Measurements from ENCODE around the gene RGS19.

RGS19 gene

DNA sequence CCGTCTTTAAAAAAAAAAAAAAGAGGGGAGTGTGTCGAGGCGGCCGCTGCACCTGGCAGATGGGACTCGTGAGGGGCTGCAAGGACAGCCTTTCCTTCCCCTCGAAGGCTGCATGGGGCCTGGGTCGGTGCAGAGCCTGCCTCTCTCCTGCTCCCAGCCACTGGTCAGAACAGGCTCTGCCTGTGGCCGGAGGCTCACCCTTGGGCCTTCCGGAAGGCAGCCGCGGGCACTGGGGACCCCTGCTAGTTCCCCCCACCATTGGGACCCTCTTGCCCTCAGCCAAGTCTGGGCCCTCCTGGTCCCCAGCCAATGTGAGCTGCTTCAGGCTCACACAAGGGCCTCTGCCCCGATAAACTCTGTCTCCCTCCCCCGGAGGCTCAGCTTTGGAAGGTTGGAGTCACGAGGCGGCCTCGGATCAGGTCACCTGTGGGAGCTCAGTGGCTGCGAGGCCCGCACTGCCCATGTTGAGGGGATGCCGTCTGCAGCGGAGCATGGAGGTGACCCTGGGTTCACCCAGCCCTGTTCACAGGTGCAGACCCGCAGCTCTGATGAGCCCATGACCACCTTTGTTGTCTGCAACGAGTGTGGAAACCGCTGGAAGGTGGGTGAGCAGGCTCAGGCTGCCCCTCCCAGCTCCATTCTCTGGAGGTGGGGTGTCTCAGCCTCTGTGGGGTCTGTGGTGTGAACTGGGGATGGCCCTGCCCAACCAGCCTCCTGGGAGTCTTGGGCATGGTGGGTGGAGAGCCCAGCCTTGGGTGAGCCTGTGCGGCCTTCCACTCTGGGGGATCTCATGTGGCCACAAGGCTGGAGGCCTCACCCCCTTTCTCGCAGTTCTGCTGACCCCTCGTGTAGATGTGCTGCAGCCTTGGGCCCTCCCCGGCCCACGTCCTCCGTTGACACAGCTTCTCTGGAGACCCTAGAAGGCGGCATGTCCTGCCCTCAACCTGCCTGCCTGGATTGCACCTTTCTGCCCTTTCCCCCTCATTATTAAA is 7.7 kb downstream of the RGS19 start:
- no peaks in the 10 kb centered on the region for H3K9me3 ChIP-seq (ENCODE audit: control insufficient read depth, low read depth, low read length)
- no peaks in the 10 kb centered on the region for H3K27me3 ChIP-seq (ENCODE audit: control insufficient read depth, insufficient read depth, low read length)
- no peak overlapping the region for H3K27ac ChIP-seq (ENCODE audit: low read length)
- H3K4me3 ChIP-seq (ENCODE audit: low read length), result no peak overlapping the region
- H3K9ac ChIP-seq (ENCODE audit: low read length), result no peak overlapping the region
- H3K4me1 ChIP-seq (ENCODE audit: control insufficient read depth, low read depth, low read length), result no peaks in the 10 kb centered on the region
- no peaks in the 10 kb centered on the region for H3K36me3 ChIP-seq (ENCODE audit: control insufficient read depth, low read depth, low read length)

DNA sequence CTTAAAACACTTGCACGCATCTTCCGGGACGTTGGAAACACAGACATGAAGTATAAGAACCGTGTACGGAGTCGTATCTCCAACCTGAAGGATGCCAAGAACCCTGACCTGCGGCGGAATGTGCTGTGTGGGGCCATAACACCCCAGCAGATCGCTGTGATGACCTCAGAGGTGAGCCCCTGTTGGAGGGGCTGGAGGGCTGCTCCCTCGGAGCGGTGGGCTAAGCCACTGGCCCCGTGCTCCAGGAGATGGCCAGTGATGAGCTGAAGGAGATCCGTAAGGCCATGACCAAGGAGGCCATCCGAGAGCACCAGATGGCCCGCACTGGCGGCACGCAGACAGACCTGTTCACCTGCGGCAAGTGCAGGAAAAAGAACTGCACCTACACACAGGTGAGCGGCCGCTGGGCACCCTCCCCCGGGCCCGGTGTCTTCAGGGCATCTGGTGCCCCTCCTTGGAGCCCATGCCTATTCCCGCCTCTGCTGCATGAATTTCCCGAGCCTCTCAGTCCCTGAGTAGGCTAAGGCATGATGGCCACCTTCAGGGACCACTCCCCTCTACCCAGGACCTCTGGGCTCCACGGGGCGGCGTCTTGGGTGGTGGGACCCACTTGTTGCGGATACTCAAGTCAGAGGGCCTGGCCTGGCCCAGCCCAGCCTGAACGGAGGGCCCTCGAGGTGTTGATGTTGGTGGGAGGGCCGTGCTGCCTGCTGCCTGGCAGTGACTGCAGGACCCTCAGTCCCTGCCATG is 8.9 kb downstream of the RGS19 start:
- Histone ChIP-seq H3K36me3 (ENCODE audit: control insufficient read depth, low read depth, low read length) (no peaks in the 10 kb centered on the region), H3K9ac (ENCODE audit: low read length) (no peak overlapping the region), H3K4me1 (ENCODE audit: control insufficient read depth, low read depth, low read length) (no peaks in the 10 kb centered on the region), H3K27me3 (ENCODE audit: control insufficient read depth, insufficient read depth, low read length) (no peaks in the 10 kb centered on the region), H3K27ac (ENCODE audit: low read length) (no peak overlapping the region), H3K9me3 (ENCODE audit: control insufficient read depth, low read depth, low read length) (no peaks in the 10 kb centered on the region), H3K4me3 (ENCODE audit: low read length) (no peak overlapping the region)

DNA sequence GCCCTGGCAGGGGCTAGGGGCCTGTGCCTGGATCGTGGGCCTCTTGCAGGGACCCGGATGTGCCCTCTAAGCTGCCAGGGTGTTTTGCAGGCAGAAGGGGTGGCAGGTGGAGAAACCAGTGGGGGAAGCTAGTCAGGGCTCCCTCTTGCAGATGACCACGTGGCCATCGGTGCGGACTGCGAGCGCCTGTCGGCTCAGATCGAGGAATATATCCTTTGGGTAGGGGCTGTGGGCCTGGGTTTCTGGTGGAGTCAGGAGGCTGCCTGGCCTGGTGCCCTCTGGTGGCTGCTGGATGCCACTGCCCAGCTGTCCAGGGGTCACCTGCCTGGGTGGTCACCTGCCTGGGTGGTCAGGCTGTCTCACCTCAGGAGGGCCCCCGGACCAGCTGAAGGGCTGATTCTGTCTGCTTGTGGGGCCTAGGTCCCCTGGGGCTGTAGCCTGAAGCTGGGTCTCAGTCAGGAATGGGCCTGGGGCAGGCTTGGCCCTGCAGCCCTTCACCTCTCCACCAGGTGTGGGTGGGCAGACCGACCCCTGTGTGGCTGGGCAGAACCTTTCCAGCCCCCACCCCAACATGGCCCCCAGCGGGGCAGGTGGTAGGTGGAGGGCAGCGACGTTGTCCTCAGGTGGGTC is 9.6 kb downstream of the RGS19 start:
- H3K9ac ChIP-seq (ENCODE audit: low read length), result no peak overlapping the region
- H3K27ac ChIP-seq (ENCODE audit: low read length), result no peak overlapping the region
- no peak overlapping the region for H3K4me3 ChIP-seq (ENCODE audit: low read length)
- H3K27me3 ChIP-seq (ENCODE audit: control insufficient read depth, insufficient read depth, low read length), result no peaks in the 10 kb centered on the region
- H3K9me3 ChIP-seq (ENCODE audit: control insufficient read depth, low read depth, low read length), result no peaks in the 10 kb centered on the region
- no peaks in the 10 kb centered on the region for H3K36me3 ChIP-seq (ENCODE audit: control insufficient read depth, low read depth, low read length)
- H3K4me1 ChIP-seq (ENCODE audit: control insufficient read depth, low read depth, low read length), result no peaks in the 10 kb centered on the region

GRCh38 chr20:64069209-64069613 is 10.1 kb downstream of the RGS19 start:
- Histone ChIP-seq H3K36me3 (ENCODE audit: control insufficient read depth, low read depth, low read length) (no peaks in the 10 kb centered on the region), H3K9me3 (ENCODE audit: control insufficient read depth, low read depth, low read length) (no peaks in the 10 kb centered on the region), H3K4me1 (ENCODE audit: control insufficient read depth, low read depth, low read length) (no peaks in the 10 kb centered on the region), H3K27ac (ENCODE audit: low read length) (no peak overlapping the region), H3K9ac (ENCODE audit: low read length) (no peak overlapping the region), H3K27me3 (ENCODE audit: control insufficient read depth, insufficient read depth, low read length) (no peaks in the 10 kb centered on the region), H3K4me3 (ENCODE audit: low read length) (no peak overlapping the region)

DNA sequence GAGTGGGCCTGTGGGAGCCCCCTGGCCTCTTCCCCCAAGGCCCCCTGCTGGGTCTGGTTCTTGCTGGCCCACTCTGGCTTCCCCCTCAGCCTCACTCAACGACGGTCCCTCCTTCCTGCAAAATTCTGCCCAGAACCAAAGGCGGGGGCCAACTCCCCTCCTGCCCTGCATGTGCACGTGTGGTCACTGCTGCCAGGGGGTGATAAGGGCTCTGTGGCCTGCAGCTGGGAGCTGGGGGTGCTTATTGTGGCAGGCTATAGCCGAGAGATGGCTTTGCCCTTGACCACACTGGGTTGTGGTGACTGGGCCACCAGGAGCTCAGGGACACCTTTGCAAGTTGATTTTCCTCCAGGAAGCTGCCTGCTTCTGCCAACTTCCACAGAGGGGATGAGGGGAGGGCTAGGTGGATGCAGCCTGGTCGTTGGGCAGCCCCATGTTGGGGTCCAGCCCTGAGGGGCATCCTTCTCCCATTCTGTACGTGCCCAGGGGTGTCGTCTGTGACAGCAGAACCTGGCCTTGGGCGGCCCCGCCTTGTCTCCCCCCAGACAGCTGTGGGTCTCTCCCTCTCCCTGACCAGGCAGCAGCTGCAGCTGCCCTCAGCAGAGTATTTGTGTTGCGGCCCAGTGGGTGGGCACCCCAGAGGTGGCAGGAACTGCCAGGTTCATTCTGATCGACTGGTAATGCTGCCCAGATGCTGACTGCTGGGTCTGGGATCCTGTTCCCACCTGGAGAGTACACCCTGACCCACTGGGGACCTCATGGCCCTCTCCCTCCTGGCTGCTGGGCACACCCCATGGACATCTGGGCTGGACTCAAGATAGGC is 10.7 kb downstream of the RGS19 start:
- no peaks in the 10 kb centered on the region for H3K4me1 ChIP-seq (ENCODE audit: control insufficient read depth, low read depth, low read length)

GRCh38 chr20:64067733-64068307 is 11.5 kb downstream of the RGS19 start:
- H3K27ac ChIP-seq (ENCODE audit: low read length), result no peak overlapping the region
- no peaks in the 10 kb centered on the region for H3K9me3 ChIP-seq (ENCODE audit: control insufficient read depth, low read depth, low read length)
- no peaks in the 10 kb centered on the region for H3K36me3 ChIP-seq (ENCODE audit: control insufficient read depth, low read depth, low read length)
- H3K9ac ChIP-seq (ENCODE audit: low read length), result no peak overlapping the region
- no peaks in the 10 kb centered on the region for H3K4me1 ChIP-seq (ENCODE audit: control insufficient read depth, low read depth, low read length)
- H3K27me3 ChIP-seq (ENCODE audit: control insufficient read depth, insufficient read depth, low read length), result no peaks in the 10 kb centered on the region
- no peak overlapping the region for H3K4me3 ChIP-seq (ENCODE audit: low read length)

More for the DNA sequence above, 10.7 kb downstream of the RGS19 start:
- H3K36me3 ChIP-seq (ENCODE audit: control insufficient read depth, low read depth, low read length), result no peaks in the 10 kb centered on the region
- H3K4me3 ChIP-seq (ENCODE audit: low read length), result no peak overlapping the region
- H3K9me3 ChIP-seq (ENCODE audit: control insufficient read depth, low read depth, low read length), result no peaks in the 10 kb centered on the region
- no peak overlapping the region for H3K27ac ChIP-seq (ENCODE audit: low read length)
- no peak overlapping the region for H3K9ac ChIP-seq (ENCODE audit: low read length)
- no peaks in the 10 kb centered on the region for H3K27me3 ChIP-seq (ENCODE audit: control insufficient read depth, insufficient read depth, low read length)

DNA sequence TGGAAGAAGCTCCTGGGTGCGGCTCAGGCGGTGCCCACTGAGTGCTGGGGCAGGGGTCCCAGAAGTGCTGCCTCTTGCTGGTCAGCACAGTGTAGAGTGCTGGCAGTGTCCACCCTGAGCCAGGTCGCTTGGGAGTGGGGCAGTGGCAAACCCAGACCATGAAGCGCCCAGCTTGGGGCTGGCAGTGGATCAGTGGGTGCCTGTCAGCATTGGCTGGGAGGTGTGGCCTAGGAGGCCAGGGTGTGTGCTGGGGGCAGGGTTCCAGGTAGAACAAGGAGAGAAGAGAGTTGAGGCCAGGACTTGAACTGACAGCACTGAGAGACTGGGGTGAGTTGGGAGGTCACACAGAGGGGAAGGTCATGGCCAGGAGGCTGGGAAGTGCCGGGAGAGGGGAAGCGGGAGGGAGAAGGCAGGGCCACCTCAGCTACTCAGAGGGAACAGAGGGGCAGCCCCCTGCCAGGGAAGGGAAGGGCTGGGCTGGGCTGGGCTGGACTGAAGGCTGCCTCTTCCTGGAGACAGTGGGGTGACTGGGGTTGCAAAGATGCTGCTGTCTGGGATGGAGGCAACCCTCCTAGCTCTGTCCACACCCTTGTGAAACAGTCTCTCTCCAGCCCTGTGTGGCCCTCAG is 12.2 kb downstream of the RGS19 start:
- no peak overlapping the region for H3K27ac ChIP-seq (ENCODE audit: low read length)
- H3K4me1 ChIP-seq (ENCODE audit: control insufficient read depth, low read depth, low read length), result no peaks in the 10 kb centered on the region
- no peaks in the 10 kb centered on the region for H3K36me3 ChIP-seq (ENCODE audit: control insufficient read depth, low read depth, low read length)
- no peak overlapping the region for H3K4me3 ChIP-seq (ENCODE audit: low read length)
- H3K9me3 ChIP-seq (ENCODE audit: control insufficient read depth, low read depth, low read length), result no peaks in the 10 kb centered on the region
- no peak overlapping the region for H3K9ac ChIP-seq (ENCODE audit: low read length)
- H3K27me3 ChIP-seq (ENCODE audit: control insufficient read depth, insufficient read depth, low read length), result no peaks in the 10 kb centered on the region

DNA sequence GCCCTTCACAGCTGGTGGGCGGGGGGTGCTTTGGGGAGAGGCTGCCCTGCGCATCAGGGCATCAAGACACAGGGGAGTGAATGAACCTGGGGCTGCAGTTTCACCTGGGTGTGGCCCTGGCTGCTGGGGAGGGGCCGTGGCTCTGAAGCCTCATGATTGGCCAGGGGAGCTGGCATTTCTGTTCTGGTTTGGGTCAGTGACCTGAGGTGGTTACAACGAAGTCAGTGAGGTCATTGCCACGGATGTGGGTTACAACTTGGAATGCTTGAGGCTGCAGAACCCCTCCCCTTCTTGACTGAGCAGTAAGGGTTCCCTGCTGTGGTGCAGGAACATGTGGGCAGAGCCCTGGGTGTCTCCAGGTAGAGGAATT is 13.4 kb downstream of the RGS19 start:
- Histone ChIP-seq H3K4me1 (ENCODE audit: control insufficient read depth, low read depth, low read length) (no peaks in the 10 kb centered on the region), H3K27me3 (ENCODE audit: control insufficient read depth, insufficient read depth, low read length) (no peaks in the 10 kb centered on the region), H3K9ac (ENCODE audit: low read length) (no peak overlapping the region), H3K27ac (ENCODE audit: low read length) (no peak overlapping the region), H3K4me3 (ENCODE audit: low read length) (no peak overlapping the region), H3K36me3 (ENCODE audit: control insufficient read depth, low read depth, low read length) (no peaks in the 10 kb centered on the region), H3K9me3 (ENCODE audit: control insufficient read depth, low read depth, low read length) (no peaks in the 10 kb centered on the region)

DNA sequence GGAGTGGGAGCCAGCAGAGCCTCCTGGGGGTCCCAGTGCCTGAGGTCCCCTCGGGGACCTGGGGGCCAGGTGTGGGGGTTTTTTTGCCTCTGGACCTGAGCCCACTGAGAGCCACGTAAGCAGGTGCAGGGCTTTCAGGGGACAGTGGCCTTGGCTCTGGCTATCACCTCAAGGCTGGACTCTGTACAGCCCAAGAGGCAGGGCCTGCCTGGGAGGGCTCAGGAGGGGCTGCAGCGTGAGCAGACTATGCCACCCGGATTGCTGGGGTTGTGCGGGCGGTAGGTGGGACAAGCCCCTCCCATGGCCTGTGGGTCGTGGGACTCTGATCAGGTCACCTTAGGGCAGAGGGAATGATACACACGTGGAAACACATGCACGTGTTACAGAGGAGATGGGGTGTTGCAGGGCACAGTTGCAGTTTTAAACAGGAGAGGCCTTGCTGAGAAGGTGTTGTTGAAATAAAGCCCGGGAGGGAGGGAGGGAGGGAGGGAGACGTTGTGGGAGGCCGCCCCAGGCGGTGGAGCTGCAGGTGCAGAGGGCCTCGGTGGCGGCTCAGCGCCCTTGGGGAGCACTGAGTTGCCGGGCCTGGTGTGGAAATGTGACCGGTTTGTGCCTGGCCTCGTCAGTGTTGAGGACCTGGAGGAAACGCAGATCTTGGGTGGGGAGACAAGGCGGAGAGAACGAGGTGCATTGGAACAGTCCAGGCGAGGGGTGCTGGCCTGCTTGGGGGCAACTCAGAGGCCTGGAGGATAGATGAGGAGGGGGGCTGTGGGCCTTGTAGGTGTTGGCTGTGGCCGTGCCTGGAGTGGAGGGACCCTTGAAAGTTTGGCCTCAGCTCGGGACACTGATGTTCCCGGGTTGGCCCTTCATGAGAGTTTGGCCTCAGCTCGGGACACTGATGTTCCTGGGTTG is 14.0 kb downstream of the RGS19 start:
- no peaks in the 10 kb centered on the region for H3K36me3 ChIP-seq (ENCODE audit: control insufficient read depth, low read depth, low read length)
- H3K27me3 ChIP-seq (ENCODE audit: control insufficient read depth, insufficient read depth, low read length), result no peaks in the 10 kb centered on the region
- no peak overlapping the region for H3K4me3 ChIP-seq (ENCODE audit: low read length)
- H3K9me3 ChIP-seq (ENCODE audit: control insufficient read depth, low read depth, low read length), result no peaks in the 10 kb centered on the region
- H3K27ac ChIP-seq (ENCODE audit: low read length), result no peak overlapping the region
- no peaks in the 10 kb centered on the region for H3K4me1 ChIP-seq (ENCODE audit: control insufficient read depth, low read depth, low read length)
- H3K9ac ChIP-seq (ENCODE audit: low read length), result no peak overlapping the region

Data from iPS-18a (cell line).